IMR-90 (cell line): ENCODE data around the gene PXDC1. TPM values are rescaled to one million over a fixed set of nuclear protein-coding genes. Genes with fewer than 3 reads are reported as not detected.

Experiments used
- ATAC-seq: fragments of 200-7000 bp; cut with Tn5 transposase; 2 replicates; pipeline ENCODE4 v1.9.1; 2020; ENCODE audit warnings: low read depth, mild to moderate bottlenecking, moderate library complexity
- BruUV-seq: library from RNA; stranded (reverse); fragments of 400-500 nt; replicated peaks from 2 replicates; lab custom pipeline; 2021; lab: Mats Ljungman, UMichigan
- CTCF ChIA-PET: fragments of 300-600 bp; formaldehyde crosslinking; extraction: SDS; loops from one replicate; lab custom pipeline; 2021; ENCODE audit warnings: antibody characterized with exemption; lab: Yijun Ruan, JAX
- POLR2A ChIA-PET: fragments of 300-600 bp; sonication (Branson Sonifier 250); formaldehyde crosslinking; loops from one replicate; lab custom pipeline; 2022; ENCODE audit warnings: antibody characterized with exemption; ENCODE audit not compliant: unreplicated experiment; lab: Charles Lee
- DNase-seq: peaks from one replicate; pipeline ENCODE4 v3.0.0; 2013
- H2AFZ ChIP-seq: replicated peaks from 2 replicates; pipeline ENCODE3; 2013; ENCODE audit warnings: low read length, mild to moderate bottlenecking; ENCODE audit not compliant: poor library complexity
- H2AK5ac ChIP-seq: 2 replicates; pipeline ENCODE4 v1.6.1; 2013; ENCODE audit warnings: low read depth, low read length, inconsistent platforms
- H2AK9ac ChIP-seq: replicated peaks from 2 replicates; pipeline ENCODE3; 2013; ENCODE audit warnings: mild to moderate bottlenecking, low read depth, low read length, moderate library complexity; ENCODE audit not compliant: poor library complexity
- H2BK120ac ChIP-seq: 2 replicates; pipeline ENCODE4 v1.6.1; 2013; ENCODE audit warnings: low read depth, low read length, inconsistent platforms
- H2BK15ac ChIP-seq: 3 replicates; pipeline ENCODE4 v1.6.1; 2013; ENCODE audit warnings: low read depth, low read length, inconsistent platforms
- H2BK20ac ChIP-seq: 2 replicates; pipeline ENCODE4 v1.6.1; 2013; ENCODE audit warnings: low read depth, mild to moderate bottlenecking, inconsistent platforms, low read length, moderate library complexity
- H2BK5ac ChIP-seq: 2 replicates; pipeline ENCODE4 v1.6.1; 2013; ENCODE audit warnings: mild to moderate bottlenecking, low read depth, low read length, inconsistent platforms; ENCODE audit not compliant: poor library complexity, severe bottlenecking
- H3K14ac ChIP-seq: replicated peaks from 2 replicates; pipeline ENCODE4 v1.6.1; 2013; ENCODE audit warnings: low read depth, low read length, inconsistent platforms
- H3K18ac ChIP-seq: 2 replicates; pipeline ENCODE4 v1.6.1; 2013; ENCODE audit warnings: low read depth, low read length, control low read depth
- H3K23ac ChIP-seq: 2 replicates; pipeline ENCODE4 v1.6.1; 2013; ENCODE audit warnings: low read depth, low read length, inconsistent platforms
- H3K27ac ChIP-seq: 2 replicates; pipeline ENCODE4 v1.5.1; 2013; ENCODE audit warnings: mild to moderate bottlenecking, control low read depth, low read length; ENCODE audit not compliant: insufficient read depth
- H3K27me3 ChIP-seq: 2 replicates; pipeline ENCODE4 v1.6.1; 2013; ENCODE audit warnings: low read length; ENCODE audit not compliant: control insufficient read depth, insufficient read depth
- H3K36me3 ChIP-seq: 2 replicates; pipeline ENCODE4 v1.6.1; 2013; ENCODE audit warnings: low read length, mixed read lengths; ENCODE audit not compliant: control insufficient read depth, insufficient read depth
- H3K4ac ChIP-seq: 2 replicates; pipeline ENCODE4 v1.6.1; 2013; ENCODE audit warnings: low read depth, low read length, inconsistent platforms
- H3K4me1 ChIP-seq: 2 replicates; pipeline ENCODE4 v1.6.1; 2013; ENCODE audit warnings: low read length, mixed read lengths; ENCODE audit not compliant: control insufficient read depth, insufficient read depth
- H3K4me2 ChIP-seq: 2 replicates; pipeline ENCODE4 v1.6.1; 2013; ENCODE audit warnings: low read depth, mild to moderate bottlenecking, control low read depth, low read length, moderate library complexity
- H3K4me3 ChIP-seq: 2 replicates; pipeline ENCODE4 v1.5.1; 2013; ENCODE audit warnings: low read depth, mild to moderate bottlenecking, control low read depth, low read length, moderate library complexity; ENCODE audit not compliant: insufficient read depth
- H3K56ac ChIP-seq: 2 replicates; pipeline ENCODE4 v1.6.1; 2013; ENCODE audit warnings: low read length, inconsistent platforms; ENCODE audit not compliant: insufficient read depth; ENCODE audit errors: extremely low read depth
- H3K79me1 ChIP-seq, 2 experiments: 2 replicates each; pipeline ENCODE4 v1.6.1; 2013; ENCODE audit warnings: low read length in 2 of 2, inconsistent platforms in 1 of 2, low read depth in 1 of 2
- H3K9ac ChIP-seq: 2 replicates; pipeline ENCODE4 v1.6.1; 2013; ENCODE audit warnings: low read depth, low read length, control low read depth
- H3K9me1 ChIP-seq: 2 replicates; pipeline ENCODE4 v1.6.1; 2013; ENCODE audit warnings: low read length, inconsistent platforms; ENCODE audit not compliant: insufficient read depth
- H3K9me3 ChIP-seq: 2 replicates; pipeline ENCODE4 v1.6.1; 2013; ENCODE audit warnings: low read length; ENCODE audit not compliant: control insufficient read depth, insufficient read depth
- H4K20me1 ChIP-seq: 2 replicates; pipeline ENCODE4 v1.6.1; 2013; ENCODE audit warnings: low read length, inconsistent platforms; ENCODE audit not compliant: insufficient read depth
- H4K5ac ChIP-seq: 2 replicates; pipeline ENCODE4 v1.6.1; 2013; ENCODE audit warnings: mild to moderate bottlenecking, low read depth, low read length, control low read depth
- H4K8ac ChIP-seq, 2 experiments: 2 replicates each; pipeline ENCODE4 v1.6.1; 2013; ENCODE audit warnings: low read depth in 2 of 2, low read length in 2 of 2, control low read depth in 1 of 2, inconsistent platforms in 1 of 2
- H4K91ac ChIP-seq: 2 replicates; pipeline ENCODE4 v1.6.1; 2013; ENCODE audit warnings: low read depth, low read length, inconsistent platforms; ENCODE audit not compliant: insufficient read depth
- BHLHE40 ChIP-seq: fragments of 150-350 bp; IDR thresholded peaks from 2 replicates; pipeline ENCODE4 v1.6.1; 2016; ENCODE audit warnings: mild to moderate bottlenecking, low read depth, low read length
- CEBPB ChIP-seq: IDR thresholded peaks from 2 replicates; pipeline ENCODE4 v1.6.1; 2012; ENCODE audit warnings: low read depth, low read length, improper control_type of control experiment
- CHD1 ChIP-seq: IDR thresholded peaks from 2 replicates; pipeline ENCODE4 v1.6.1; 2012; ENCODE audit warnings: low read depth, low read length, improper control_type of control experiment
- ELK1 ChIP-seq: fragments of 150-350 bp; IDR thresholded peaks from 2 replicates; pipeline ENCODE4 v1.6.1; 2016; ENCODE audit warnings: low read depth, mild to moderate bottlenecking, low read length, moderate library complexity, borderline replicate concordance
- FOS ChIP-seq: fragments of 150-350 bp; IDR thresholded peaks from 2 replicates; pipeline ENCODE4 v1.6.1; 2016; ENCODE audit warnings: low read depth, low read length
- MAFK ChIP-seq: IDR thresholded peaks from 2 replicates; pipeline ENCODE4 v1.6.1; 2012; ENCODE audit warnings: low read depth, low read length, improper control_type of control experiment
- MAZ ChIP-seq: IDR thresholded peaks from 2 replicates; pipeline ENCODE4 v1.6.1; 2012; ENCODE audit warnings: low read depth, mild to moderate bottlenecking, low read length, improper control_type of control experiment, moderate library complexity, borderline replicate concordance
- MXI1 ChIP-seq: IDR thresholded peaks from 2 replicates; pipeline ENCODE4 v1.6.1; 2012; ENCODE audit warnings: low read depth, mild to moderate bottlenecking, low read length, moderate library complexity, borderline replicate concordance
- NFE2L2 ChIP-seq: fragments of 150-350 bp; IDR thresholded peaks from 2 replicates; pipeline ENCODE4 v1.6.1; 2016; ENCODE audit warnings: low read depth, mild to moderate bottlenecking, low read length
- POLR2A ChIP-seq: IDR thresholded peaks from 2 replicates; pipeline ENCODE4 v1.6.1; 2012; ENCODE audit warnings: mild to moderate bottlenecking, low read depth, low read length
- RAD21 ChIP-seq: IDR thresholded peaks from 2 replicates; pipeline ENCODE4 v1.6.1; 2012; ENCODE audit warnings: low read length, improper control_type of control experiment
- RCOR1 ChIP-seq: IDR thresholded peaks from 2 replicates; pipeline ENCODE4 v1.6.1; 2012; ENCODE audit warnings: mild to moderate bottlenecking, low read length, improper control_type of control experiment; ENCODE audit not compliant: insufficient replicate concordance
- RFX5 ChIP-seq: IDR thresholded peaks from 2 replicates; pipeline ENCODE4 v1.8.0; 2012; ENCODE audit warnings: low read depth, mild to moderate bottlenecking, low read length, moderate library complexity
- SMC3 ChIP-seq: fragments of 150-350 bp; IDR thresholded peaks from 2 replicates; pipeline ENCODE4 v1.6.1; 2016; ENCODE audit warnings: low read depth, mild to moderate bottlenecking, antibody characterized with exemption, low read length, moderate library complexity
- USF2 ChIP-seq: fragments of 150-350 bp; IDR thresholded peaks from 2 replicates; pipeline ENCODE4 v1.6.1; 2017; ENCODE audit warnings: mild to moderate bottlenecking, antibody characterized with exemption, low read length, low read depth
- WGBS, 2 experiments: methylation state at CpG; one replicate each; pipeline versions ENCODE4 v1.1.5 to v1.1.7; 2013; ENCODE audit warnings: missing lambda C conversion rate in 2 of 2; ENCODE audit not compliant: insufficient read length in 1 of 2; ENCODE audit errors: extremely low coverage in 2 of 2; 5-methylcytosine and 5-hydroxymethylcytosine counted together
- dilution Hi-C: fragments of 300-500 bp; cut with HindIII; formaldehyde crosslinking; loops from one replicate; pipeline ENCODE4 v1.14.3; 2018; ENCODE audit warnings: low sequenced_read_pairs; ENCODE audit not compliant: unreplicated experiment
- in situ Hi-C: fragments of 300-500 bp; cut with MboI; formaldehyde crosslinking; loops from 3 replicates; pipeline ENCODE4 v1.14.3; 2019; ENCODE audit warnings: low sequenced_read_pairs, inconsistent platforms, mixed read lengths
- intact Hi-C: fragments of 100-400 bp; cut with micrococcal nuclease; formaldehyde crosslinking; loops from 2 replicates; pipeline ENCODE4 v1.10.0; 2022
- polyA plus RNA-seq, 3 experiments: library from polyadenylated mRNA; depleted of rRNA; stranded (reverse); fragments of >200 nt; gene quantifications; 2 replicates each; pipeline ENCODE4 v1.2.3, GENCODE V29; 2012; ENCODE audit warnings: low replicate concordance in 1 of 3
- total RNA-seq: library from RNA; depleted of rRNA; stranded (reverse); fragments of >200 nt; gene quantifications from 2 replicates; pipeline ENCODE4 v1.2.3, GENCODE V29; 2012
- TF ChIP-seq, protein P1 (sequence below): conservative IDR thresholded peaks from 2 replicates; pipeline ENCODE4 v1.5.1; 2012; ENCODE audit warnings: mild to moderate bottlenecking, low read depth, low read length, improper control_type of control experiment

Gene PXDC1
- total and polyA plus RNA-seq, 2 of the 4 experiments (the other 2 are of a cell fraction): 63.3 to 72.2 TPM

GRCh38 chr6:3775847-3776246 is 24.3 kb upstream of the PXDC1 start:
- no peak overlapping the region for H4K8ac ChIP-seq
- no peak overlapping the region for H3K14ac ChIP-seq
- H3K36me3 ChIP-seq: no peaks in the 10 kb centered on the region
- H3K4me3 ChIP-seq: no peak overlapping the region
- no peak overlapping the region for H2AK5ac ChIP-seq
- H3K9me1 ChIP-seq: peaks cover 10% of the 10 kb centered on the region; the same call in 1 of the 2 replicates
- ChIA-PET POLR2A (no interaction called here), CTCF (interaction anchor here (1.1 kb wide), 1 partner anchor 26 kb away, joined by 3 read pairs; no protein-coding TSS in a partner anchor)
- no peak overlapping the region for H3K4me2 ChIP-seq
- no CpG with 5 or more reads among the region's 4 CpGs for WGBS, 2 experiments
- H3K56ac ChIP-seq: no peak overlapping the region
- ATAC-seq: no peak
- H2AFZ ChIP-seq: no peak overlapping the region
- H3K79me1 ChIP-seq: no peaks in the 10 kb centered on the region; a peak in 1 of 4 replicates
- no peaks in the 10 kb centered on the region for H3K9me3 ChIP-seq
- intact Hi-C loops: no loop called here
- BruUV-seq: no TSS peak
- no peak overlapping the region for H2BK5ac ChIP-seq
- no peak overlapping the region for H3K9ac ChIP-seq
- in situ Hi-C loops: no loop called here
- no peaks in the 10 kb centered on the region for H3K4me1 ChIP-seq
- H3K18ac ChIP-seq: no peak overlapping the region
- H2BK15ac ChIP-seq: no peak overlapping the region
- dilution Hi-C loops: no loop called here
- no peak overlapping the region for H4K5ac ChIP-seq
- H3K23ac ChIP-seq: no peak overlapping the region
- TF ChIP-seq NFE2L2 (no peak), BHLHE40 (no peak), SMC3 (no peak), USF2 (no peak), CHD1 (no peak), RAD21 (no peak), MXI1 (no peak), FOS (no peak), CEBPB (no peak), MAZ (no peak), MAFK (no peak), ELK1 (no peak), RFX5 (no peak), POLR2A (no peak), RCOR1 (no peak)
- TF ChIP-seq, protein P1, sequence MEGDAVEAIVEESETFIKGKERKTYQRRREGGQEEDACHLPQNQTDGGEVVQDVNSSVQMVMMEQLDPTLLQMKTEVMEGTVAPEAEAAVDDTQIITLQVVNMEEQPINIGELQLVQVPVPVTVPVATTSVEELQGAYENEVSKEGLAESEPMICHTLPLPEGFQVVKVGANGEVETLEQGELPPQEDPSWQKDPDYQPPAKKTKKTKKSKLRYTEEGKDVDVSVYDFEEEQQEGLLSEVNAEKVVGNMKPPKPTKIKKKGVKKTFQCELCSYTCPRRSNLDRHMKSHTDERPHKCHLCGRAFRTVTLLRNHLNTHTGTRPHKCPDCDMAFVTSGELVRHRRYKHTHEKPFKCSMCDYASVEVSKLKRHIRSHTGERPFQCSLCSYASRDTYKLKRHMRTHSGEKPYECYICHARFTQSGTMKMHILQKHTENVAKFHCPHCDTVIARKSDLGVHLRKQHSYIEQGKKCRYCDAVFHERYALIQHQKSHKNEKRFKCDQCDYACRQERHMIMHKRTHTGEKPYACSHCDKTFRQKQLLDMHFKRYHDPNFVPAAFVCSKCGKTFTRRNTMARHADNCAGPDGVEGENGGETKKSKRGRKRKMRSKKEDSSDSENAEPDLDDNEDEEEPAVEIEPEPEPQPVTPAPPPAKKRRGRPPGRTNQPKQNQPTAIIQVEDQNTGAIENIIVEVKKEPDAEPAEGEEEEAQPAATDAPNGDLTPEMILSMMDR: no peak
- no peaks in the 10 kb centered on the region for H4K20me1 ChIP-seq
- no peak overlapping the region for H4K91ac ChIP-seq
- no peak overlapping the region for H2BK120ac ChIP-seq
- no peaks in the 10 kb centered on the region for H3K27me3 ChIP-seq
- H2AK9ac ChIP-seq: no peak overlapping the region
- no peak overlapping the region for H3K27ac ChIP-seq
- no peak overlapping the region for H3K4ac ChIP-seq
- no peak overlapping the region for H2BK20ac ChIP-seq
- DNase-seq: no peak
